HG02840 (cell line): Measurements from ENCODE around the gene KRT20.
"Not testable (repeated sequence)": the region's sequence is repeated elsewhere in the genome, so short reads cannot be mapped to it uniquely, and the experiment has no call there.

ENCODE experiments used
- ATAC-seq: cut with Tn5 transposase; IDR thresholded peaks from one replicate; pipeline ENCODE4 v1.9.1; 2021; ENCODE audit warnings: mild to moderate bottlenecking, moderate library complexity, moderate number of reproducible peaks; ENCODE audit not compliant: unreplicated experiment, low FRiP score

Gene KRT20

GRCh38 chr17:40900809-40901356, 15.8 kb upstream of the KRT20 start:
- no peak for ATAC-seq

- no peak for ATAC-seq
Observed at GRCh38 chr17:40896916-40897455, 11.9 kb upstream of the KRT20 start.

GRCh38 chr17:40895106-40895730, 10.2 kb upstream of the KRT20 start:
- no peak for ATAC-seq

- no peak for ATAC-seq
Observed at GRCh38 chr17:40888196-40888720, 3.2 kb upstream of the KRT20 start.

GRCh38 chr17:40886090-40886489, 1.0 kb upstream of the KRT20 start:
- no peak for ATAC-seq

GRCh38 chr17:40883626-40884334, 1.3 kb downstream of the KRT20 start:
- ATAC-seq = no peak

- ATAC-seq = no peak
Observed at GRCh38 chr17:40883031-40883430, 2.0 kb downstream of the KRT20 start.

GRCh38 chr17:40879026-40879425, 6.0 kb downstream of the KRT20 start:
- ATAC-seq = no peak

- no peak for ATAC-seq
Observed at GRCh38 chr17:40878044-40878443, 7.0 kb downstream of the KRT20 start.

- no peak for ATAC-seq
Observed at GRCh38 chr17:40873801-40874200, 11.2 kb downstream of the KRT20 start.

- ATAC-seq = no peak
Observed at GRCh38 chr17:40873255-40873654, 11.8 kb downstream of the KRT20 start.

- no peak for ATAC-seq
Observed at GRCh38 chr17:40872416-40872815, 12.6 kb downstream of the KRT20 start.

- ATAC-seq = no peak
Observed at GRCh38 chr17:40871316-40871715, 13.7 kb downstream of the KRT20 start.

- ATAC-seq = no peak
Observed at GRCh38 chr17:40870136-40870535, 14.9 kb downstream of the KRT20 start.

- no peak for ATAC-seq
Observed at GRCh38 chr17:40866838-40867237, 18.2 kb downstream of the KRT20 start, which contains the start of gene KRT12. Gene KRT12, minus strand, starts transcription at chr17:40867223. Its CDS starts 37 bp downstream, at chr17:40867186.

GRCh38 chr17:40864661-40865390, 20.2 kb downstream of the KRT20 start:
- ATAC-seq = no peak

GRCh38 chr17:40862985-40863733, 21.9 kb downstream of the KRT20 start:
- ATAC-seq = no peak

GRCh38 chr17:40859536-40859935, 25.5 kb downstream of the KRT20 start:
- ATAC-seq = no peak

GRCh38 chr17:40858667-40859066, 26.4 kb downstream of the KRT20 start:
- not testable (repeated sequence) for ATAC-seq

GRCh38 chr17:40857535-40857934, 27.5 kb downstream of the KRT20 start:
- no peak for ATAC-seq
